Fibroblast of lung (primary cell): ENCODE data around the gene NPS. TPM values are rescaled to one million over a fixed set of nuclear protein-coding genes. Genes with fewer than 3 reads are reported as not detected.

Experiments used
- DNase-seq, 2 donors: peaks; one replicate each; pipeline versions ENCODE4 v3.0.0 to v3.0.0-alpha.2; 2010; ENCODE audit warnings: low read depth in 2 of 2
- H2AFZ ChIP-seq: 2 replicates; pipeline ENCODE4 v1.5.1; 2012; ENCODE audit warnings: low read length, control low read depth, inconsistent platforms
- H3K27ac ChIP-seq: 2 replicates; pipeline ENCODE4 v1.5.1; 2011; ENCODE audit warnings: low read length, control low read depth; ENCODE audit not compliant: insufficient read depth
- H3K27me3 ChIP-seq: 2 replicates; pipeline ENCODE4 v1.5.1; 2011; ENCODE audit warnings: mild to moderate bottlenecking, low read length; ENCODE audit not compliant: control insufficient read depth, insufficient read depth
- H3K36me3 ChIP-seq: 2 replicates; pipeline ENCODE4 v1.5.1; 2011; ENCODE audit warnings: low read length; ENCODE audit not compliant: control insufficient read depth, insufficient read depth
- H3K4me1 ChIP-seq: 2 replicates; pipeline ENCODE4 v1.5.1; 2011; ENCODE audit warnings: low read length; ENCODE audit not compliant: control insufficient read depth, insufficient read depth; ENCODE audit errors: extremely low read depth
- H3K4me2 ChIP-seq: 2 replicates; pipeline ENCODE4 v1.5.1; 2011; ENCODE audit warnings: low read length, control low read depth; ENCODE audit not compliant: insufficient read depth; ENCODE audit errors: extremely low read depth
- H3K4me3 ChIP-seq, 4 experiments: fragments of 200-600 bp in 1 of 4; sonication (generic) in 1 of 4; replicated peaks in 1 of 4; 2 replicates each; pipeline ENCODE4 v1.5.1; 2011 to 2016; ENCODE audit warnings: low read length in 4 of 4, low read depth in 3 of 4, mild to moderate bottlenecking in 3 of 4, control low read depth in 2 of 4, inconsistent platforms in 1 of 4, mixed read lengths in 1 of 4; ENCODE audit not compliant: insufficient read depth in 1 of 4; ENCODE audit errors: control extremely low read depth in 1 of 4
- H3K79me2 ChIP-seq: 2 replicates; pipeline ENCODE4 v1.5.1; 2012; ENCODE audit warnings: mild to moderate bottlenecking, low read length, inconsistent platforms; ENCODE audit not compliant: control insufficient read depth, insufficient read depth
- H3K9ac ChIP-seq: 2 replicates; pipeline ENCODE4 v1.5.1; 2011; ENCODE audit warnings: mild to moderate bottlenecking, low read length, control low read depth; ENCODE audit not compliant: insufficient read depth
- H3K9me3 ChIP-seq: 2 replicates; pipeline ENCODE4 v1.5.1; 2012; ENCODE audit warnings: low read depth, low read length; ENCODE audit not compliant: control insufficient read depth, insufficient read depth
- H4K20me1 ChIP-seq: 2 replicates; pipeline ENCODE4 v1.5.1; 2011; ENCODE audit warnings: low read length; ENCODE audit not compliant: control insufficient read depth, insufficient read depth; ENCODE audit errors: extremely low read depth
- EZH2 ChIP-seq: IDR thresholded peaks from 2 replicates; pipeline ENCODE4 v1.5.1; 2012; ENCODE audit warnings: low read length, control low read depth, mild to moderate bottlenecking; ENCODE audit errors: missing control alignments
- polyA plus RNA-seq, 2 donors: library from polyadenylated mRNA; depleted of rRNA in 1 of 2; stranded (reverse) in 1 of 2; unstranded in 1 of 2; fragments of >200 nt; gene quantifications; 2 replicates each; pipeline ENCODE4 v1.2.1, GENCODE V29; 2011 to 2012; ENCODE audit warnings: missing spikeins in 1 of 2
- total RNA-seq: library from RNA; depleted of rRNA; stranded (reverse); fragments of >200 nt; gene quantifications from 2 replicates; pipeline ENCODE4 v1.2.1, GENCODE V29; 2014
- TF ChIP-seq, protein P1 (sequence below), 2 donors: IDR thresholded peaks in 1 of 2; conservative IDR thresholded peaks in 1 of 2; 1 replicate in 1 of 2; 2 replicates in 1 of 2; pipeline ENCODE4 v1.5.1; 2011 to 2012; ENCODE audit warnings: low read length in 2 of 2, control low read depth in 1 of 2, inconsistent platforms in 1 of 2, low read depth in 1 of 2, mild to moderate bottlenecking in 1 of 2

NPS gene
- total and polyA plus RNA-seq, 2 donors (not counting 1 experiment from before 2014, with no cell fraction given), result not detected

DNA sequence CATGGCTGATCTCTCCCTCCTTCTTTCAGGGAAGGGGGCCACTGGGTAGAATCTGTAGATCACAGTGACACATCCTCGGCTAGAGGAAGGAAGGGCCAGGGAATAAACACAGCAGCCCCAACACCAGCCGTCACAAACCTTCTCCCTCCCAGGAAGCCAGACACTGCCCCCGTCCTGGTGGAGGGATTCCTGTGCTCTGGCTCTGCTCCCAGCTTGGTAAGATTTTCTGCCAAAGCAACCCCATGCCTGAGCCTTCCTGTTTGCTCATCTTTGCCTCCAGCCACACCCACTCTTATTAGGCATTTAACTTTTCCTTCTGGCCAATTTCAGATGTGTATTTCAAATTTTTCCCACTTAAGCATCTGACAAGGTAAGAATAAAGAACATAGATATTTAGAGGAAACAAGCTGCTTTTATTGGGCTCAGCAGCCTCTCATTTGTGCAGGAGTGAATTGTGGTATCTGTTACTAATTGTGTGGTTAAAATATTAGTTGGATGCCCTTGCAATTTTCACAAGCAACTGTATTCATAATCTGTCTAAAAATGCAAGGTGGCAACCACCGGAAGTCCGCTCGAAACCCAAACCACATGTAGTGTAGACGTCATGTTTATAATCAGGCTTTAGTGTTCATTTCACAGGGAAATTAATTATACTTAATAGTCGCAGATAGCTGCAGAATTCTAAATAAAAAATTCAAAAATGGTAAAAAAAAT, 13.2 kb upstream of the NPS start:
- TF ChIP-seq, protein P1, sequence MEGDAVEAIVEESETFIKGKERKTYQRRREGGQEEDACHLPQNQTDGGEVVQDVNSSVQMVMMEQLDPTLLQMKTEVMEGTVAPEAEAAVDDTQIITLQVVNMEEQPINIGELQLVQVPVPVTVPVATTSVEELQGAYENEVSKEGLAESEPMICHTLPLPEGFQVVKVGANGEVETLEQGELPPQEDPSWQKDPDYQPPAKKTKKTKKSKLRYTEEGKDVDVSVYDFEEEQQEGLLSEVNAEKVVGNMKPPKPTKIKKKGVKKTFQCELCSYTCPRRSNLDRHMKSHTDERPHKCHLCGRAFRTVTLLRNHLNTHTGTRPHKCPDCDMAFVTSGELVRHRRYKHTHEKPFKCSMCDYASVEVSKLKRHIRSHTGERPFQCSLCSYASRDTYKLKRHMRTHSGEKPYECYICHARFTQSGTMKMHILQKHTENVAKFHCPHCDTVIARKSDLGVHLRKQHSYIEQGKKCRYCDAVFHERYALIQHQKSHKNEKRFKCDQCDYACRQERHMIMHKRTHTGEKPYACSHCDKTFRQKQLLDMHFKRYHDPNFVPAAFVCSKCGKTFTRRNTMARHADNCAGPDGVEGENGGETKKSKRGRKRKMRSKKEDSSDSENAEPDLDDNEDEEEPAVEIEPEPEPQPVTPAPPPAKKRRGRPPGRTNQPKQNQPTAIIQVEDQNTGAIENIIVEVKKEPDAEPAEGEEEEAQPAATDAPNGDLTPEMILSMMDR (conservative IDR thresholded peaks at IDR 0.05 in 1 of 2, IDR thresholded peaks at IDR 0.05 in 1 of 2; ENCODE audit: low read depth in 1 of 2, low read length in 2 of 2), result no peak
- no peak for TF ChIP-seq EZH2
- Histone ChIP-seq H3K4me1 (no peaks in the 10 kb centered on the region), H4K20me1 (no peaks in the 10 kb centered on the region), H3K9me3 (no peaks in the 10 kb centered on the region), H3K4me2 (no peak overlapping the region), H3K36me3 (no peaks in the 10 kb centered on the region), H3K27ac (no peak overlapping the region), H3K27me3 (no peaks in the 10 kb centered on the region), H3K79me2 (no peaks in the 10 kb centered on the region), H2AFZ (no peak overlapping the region), H3K4me3 (no peak overlapping the region), H3K9ac (no peak overlapping the region)
- DNase-seq, result no peak

DNA sequence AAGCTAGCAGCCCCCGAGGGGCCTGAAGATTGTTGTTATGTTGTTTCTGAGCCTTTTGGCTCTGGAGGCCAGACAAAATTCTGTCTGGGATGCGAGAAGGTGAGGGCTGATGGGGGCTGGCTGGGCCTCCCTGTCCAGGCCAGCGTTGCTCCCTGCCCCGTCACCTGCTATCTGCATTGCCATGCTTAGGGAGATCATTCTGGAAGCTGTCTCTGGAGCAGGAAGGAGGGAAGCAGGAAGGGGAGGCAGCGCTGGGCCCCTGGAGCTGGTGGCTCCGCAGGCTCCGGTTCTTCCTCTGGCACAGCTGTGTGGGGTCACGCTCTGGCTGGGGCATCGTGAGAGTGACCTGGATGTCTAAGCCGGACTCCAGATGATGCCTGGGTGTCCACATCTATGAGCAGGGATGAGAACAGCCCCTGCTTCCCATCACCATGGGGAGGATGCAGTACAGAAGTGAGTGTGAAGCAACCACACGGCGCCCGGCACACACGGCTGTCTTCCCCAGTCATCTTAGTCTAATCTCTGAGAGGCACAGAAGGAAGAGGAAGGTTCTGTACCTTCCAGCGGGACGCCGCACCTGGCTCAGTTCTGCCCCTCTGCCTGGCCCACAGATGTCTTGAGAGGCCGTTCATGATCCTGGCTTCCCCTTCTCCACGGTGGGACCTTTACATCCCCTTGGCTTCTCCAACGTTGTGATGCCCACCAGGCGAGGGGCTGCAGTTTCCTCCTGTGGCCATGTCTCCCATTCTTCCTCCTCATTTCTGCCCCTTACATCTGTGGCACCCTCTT, 11.9 kb upstream of the NPS start:
- Histone ChIP-seq H3K4me1 (no peaks in the 10 kb centered on the region), H3K4me3 (no peak overlapping the region), H2AFZ (no peak overlapping the region), H3K9ac (no peak overlapping the region), H3K9me3 (no peaks in the 10 kb centered on the region), H3K36me3 (no peaks in the 10 kb centered on the region), H4K20me1 (no peaks in the 10 kb centered on the region), H3K79me2 (no peaks in the 10 kb centered on the region), H3K27me3 (no peaks in the 10 kb centered on the region), H3K4me2 (no peak overlapping the region), H3K27ac (no peak overlapping the region)
- TF ChIP-seq EZH2, result no peak
- TF ChIP-seq, protein P1 (conservative IDR thresholded peaks at IDR 0.05 in 1 of 2, IDR thresholded peaks at IDR 0.05 in 1 of 2; ENCODE audit: low read depth in 1 of 2, low read length in 2 of 2), result no peak
- DNase-seq, result no peak

DNA sequence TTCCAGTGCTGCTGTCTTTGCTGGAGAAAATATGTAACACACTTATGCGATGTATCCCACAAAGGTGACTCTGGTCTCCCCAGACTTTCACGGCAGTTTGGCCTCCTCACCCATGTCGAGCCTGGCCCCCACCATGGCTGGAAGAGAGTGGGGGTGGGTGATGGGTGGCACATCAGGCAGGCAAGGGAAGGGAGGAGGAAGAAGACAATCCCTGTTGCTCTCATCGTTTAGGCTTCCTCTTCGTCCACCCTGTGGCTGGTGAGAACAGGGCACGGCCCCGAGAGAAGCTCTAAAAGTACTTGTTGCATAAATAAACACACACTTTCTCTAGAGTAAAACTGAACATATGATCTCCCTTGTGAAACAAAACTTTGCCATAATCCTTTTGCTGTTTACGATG, 11.2 kb upstream of the NPS start:
- Histone ChIP-seq H3K79me2 (no peaks in the 10 kb centered on the region), H4K20me1 (no peaks in the 10 kb centered on the region), H3K4me1 (no peaks in the 10 kb centered on the region), H3K9ac (no peak overlapping the region), H2AFZ (no peak overlapping the region), H3K4me2 (no peak overlapping the region), H3K9me3 (no peaks in the 10 kb centered on the region), H3K4me3 (no peak overlapping the region), H3K36me3 (no peaks in the 10 kb centered on the region), H3K27ac (no peak overlapping the region), H3K27me3 (no peaks in the 10 kb centered on the region)
- no peak for DNase-seq
- TF ChIP-seq, protein P1 (conservative IDR thresholded peaks at IDR 0.05 in 1 of 2, IDR thresholded peaks at IDR 0.05 in 1 of 2; ENCODE audit: low read depth in 1 of 2, low read length in 2 of 2), result no peak
- TF ChIP-seq EZH2, result no peak
